Suppressor macrophage treated with lipopolysaccharide for 4 hours (primary cell): ENCODE results near the gene CHKB.

Experiments
- DNase-seq: peaks from one replicate; pipeline ENCODE4 v3.0.0-alpha.2; 2020

The CHKB gene

GRCh38 chr22:50571264-50572175 is 11.1 kb downstream of the CHKB start:
- DNase-seq: no peak

- no peak for DNase-seq
Observed at GRCh38 chr22:50570861-50571260, 11.8 kb downstream of the CHKB start.

- DNase-seq: no peak
Observed at GRCh38 chr22:50569896-50570535, 12.6 kb downstream of the CHKB start.

- no peak for DNase-seq
Observed at GRCh38 chr22:50569041-50569459, 13.6 kb downstream of the CHKB start.

- no peak for DNase-seq
Observed at GRCh38 chr22:50568626-50569025, 14.0 kb downstream of the CHKB start.

- DNase-seq: no peak
Observed at GRCh38 chr22:50567721-50568252, 14.9 kb downstream of the CHKB start.

GRCh38 chr22:50564289-50564688 is 18.4 kb downstream of the CHKB start:
- DNase-seq: no peak

GRCh38 chr22:50563413-50564160 is 19.1 kb downstream of the CHKB start:
- DNase-seq: no peak

- peak; percentile 99 for DNase-seq
Observed at GRCh38 chr22:50562523-50563412, 19.9 kb downstream of the CHKB start, which contains the start of gene SYCE3. TSS of gene SYCE3 (minus strand) at chr22:50562919. CDS start at chr22:50556405, 6,514 bp downstream.

GRCh38 chr22:50561401-50562358 is 21.0 kb downstream of the CHKB start:
- DNase-seq: no peak

- DNase-seq: no peak
Observed at GRCh38 chr22:50560034-50560433, 22.6 kb downstream of the CHKB start.

- no peak for DNase-seq
Observed at GRCh38 chr22:50556703-50557102, 25.9 kb downstream of the CHKB start.

GRCh38 chr22:50553310-50553709 is 29.3 kb downstream of the CHKB start:
- no peak for DNase-seq

GRCh38 chr22:50551160-50551752 is 31.4 kb downstream of the CHKB start:
- no peak for DNase-seq

- DNase-seq: no peak
Observed at GRCh38 chr22:50550395-50550794, 32.3 kb downstream of the CHKB start.

- DNase-seq: no peak
Observed at GRCh38 chr22:50548921-50549790, 33.5 kb downstream of the CHKB start.

GRCh38 chr22:50548040-50548920 is 34.4 kb downstream of the CHKB start:
- peak; percentile 12 for DNase-seq

- DNase-seq: no peak
Observed at GRCh38 chr22:50547263-50547985, 35.2 kb downstream of the CHKB start.
